Aorta (tissue), 5 donors: ENCODE measurements around the gene AHR. TPM values are rescaled to one million over a fixed set of nuclear protein-coding genes. Genes with fewer than 3 reads are reported as not detected.
"Not testable (repeated sequence)": the region's sequence is repeated elsewhere in the genome, so short reads cannot be mapped to it uniquely, and the experiment has no call there.

ENCODE experiments used
- ATAC-seq: fragments of 200-7000 bp; cut with Tn5 transposase; one replicate; pipeline ENCODE4 v1.9.1; 2022; ENCODE audit warnings: moderate library complexity; ENCODE audit not compliant: low FRiP score
- DNase-seq, 2 donors: peaks; one replicate each; pipeline ENCODE4 v3.0.0-alpha.2; 2020
- H3K27ac ChIP-seq, 2 donors: one replicate each; pipeline ENCODE4 v1.5.1; 2013; ENCODE audit warnings: low read length in 2 of 2, mild to moderate bottlenecking in 2 of 2, moderate library complexity in 2 of 2, control low read depth in 1 of 2, inconsistent platforms in 1 of 2, low read depth in 1 of 2
- H3K27me3 ChIP-seq, 2 donors: one replicate each; pipeline ENCODE4 v1.6.1; 2013; ENCODE audit warnings: control low read depth in 1 of 2, low read length in 1 of 2, mild to moderate bottlenecking in 1 of 2, moderate library complexity in 1 of 2; ENCODE audit not compliant: insufficient read depth in 2 of 2, control insufficient read depth in 1 of 2
- H3K36me3 ChIP-seq, 2 donors: one replicate each; pipeline ENCODE4 v1.6.1; 2013; ENCODE audit warnings: control low read depth in 1 of 2, low read length in 1 of 2, mild to moderate bottlenecking in 1 of 2; ENCODE audit not compliant: insufficient read depth in 2 of 2, control insufficient read depth in 1 of 2
- H3K4me1 ChIP-seq, 2 donors: one replicate each; pipeline ENCODE4 v1.6.1; 2013; ENCODE audit warnings: low read length in 2 of 2, control low read depth in 1 of 2, mild to moderate bottlenecking in 1 of 2, moderate library complexity in 1 of 2; ENCODE audit not compliant: insufficient read depth in 2 of 2, control insufficient read depth in 1 of 2
- H3K4me3 ChIP-seq, 2 donors: one replicate each; pipeline ENCODE4 v1.5.1; 2013; ENCODE audit warnings: low read length in 2 of 2, control low read depth in 1 of 2, mild to moderate bottlenecking in 1 of 2
- H3K9me3 ChIP-seq: one replicate; pipeline ENCODE4 v1.6.1; 2013; ENCODE audit warnings: mild to moderate bottlenecking, low read length; ENCODE audit not compliant: control insufficient read depth
- WGBS, 2 donors: extraction: QIAGEN DNeasy Blood & Tissue Kit; methylation state at CpG; one replicate each; pipeline ENCODE4 v1.1.7; 2013; 5-methylcytosine and 5-hydroxymethylcytosine counted together
- intact Hi-C, 2 donors: fragments of 100-400 bp; cut with DNase I; formaldehyde crosslinking; loops; one replicate each; pipeline versions ENCODE4 v1.14.2 to v1.15.0; 2022
- polyA plus RNA-seq, 2 donors: library from polyadenylated mRNA; stranded (reverse); fragments of 200-250 nt; gene quantifications; one replicate each; pipeline ENCODE4 v1.2.3, GENCODE V29; 2013
- total RNA-seq, 2 donors: library from RNA; stranded (reverse); fragmentation: NEBNext Ultra II Directional; extraction: Animal tissue kit (Norgen Biotek cat#: 25700); gene quantifications; one replicate each; pipeline ENCODE4 v1.2.1, GENCODE V29; 2021
- donor health status: healthy with polysubstance abuse.
- donor health status: Bipolar disorder and iron deficiency.
- donor health status: DM: no; HTN: no; CAD: no.
- donor health status: DM: no; HTN: no; CAD: no.
- donor health status: DM: yes; HTN: yes; CAD: no.

AHR gene
- total and polyA plus RNA-seq, 4 donors = 16.9 to 117 (median 51.0) TPM

DNA sequence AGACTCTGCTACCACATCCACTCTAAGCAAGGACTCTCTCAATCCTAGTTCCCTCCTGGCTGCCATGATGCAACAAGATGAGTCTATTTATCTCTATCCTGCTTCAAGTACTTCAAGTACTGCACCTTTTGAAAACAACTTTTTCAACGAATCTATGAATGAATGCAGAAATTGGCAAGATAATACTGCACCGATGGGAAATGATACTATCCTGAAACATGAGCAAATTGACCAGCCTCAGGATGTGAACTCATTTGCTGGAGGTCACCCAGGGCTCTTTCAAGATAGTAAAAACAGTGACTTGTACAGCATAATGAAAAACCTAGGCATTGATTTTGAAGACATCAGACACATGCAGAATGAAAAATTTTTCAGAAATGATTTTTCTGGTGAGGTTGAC, 40.7 kb downstream of the AHR start:
- H3K36me3 ChIP-seq = peaks cover 2 to 6% of the 10 kb centered on the region in 2 donors
- DNase-seq (no peak), ATAC-seq (no peak)
- H3K9me3 ChIP-seq = peaks cover 2% of the 10 kb centered on the region
- peaks cover 0 to 5% of the 10 kb centered on the region in 2 donors for H3K4me1 ChIP-seq
- 49 to 52% methylated on average over 2 of the region's 2 CpGs for WGBS, 2 donors
- no peak overlapping the region for H3K27ac ChIP-seq
- H3K27me3 ChIP-seq = no peaks in the 10 kb centered on the region
- no peak overlapping the region for H3K4me3 ChIP-seq
- intact Hi-C loops = no loop called here

DNA sequence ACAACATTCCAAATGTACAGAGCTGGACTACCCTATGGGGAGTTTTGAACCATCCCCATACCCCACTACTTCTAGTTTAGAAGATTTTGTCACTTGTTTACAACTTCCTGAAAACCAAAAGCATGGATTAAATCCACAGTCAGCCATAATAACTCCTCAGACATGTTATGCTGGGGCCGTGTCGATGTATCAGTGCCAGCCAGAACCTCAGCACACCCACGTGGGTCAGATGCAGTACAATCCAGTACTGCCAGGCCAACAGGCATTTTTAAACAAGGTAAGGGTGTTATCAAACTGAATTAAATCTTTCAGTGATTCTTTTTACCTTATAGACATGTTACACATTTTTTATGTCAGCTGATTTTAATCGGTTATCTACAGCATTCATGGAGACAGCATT, 41.5 kb downstream of the AHR start:
- Histone ChIP-seq H3K27me3 (no peaks in the 10 kb centered on the region), H3K9me3 (peaks cover 2% of the 10 kb centered on the region), H3K4me1 (peaks cover 0 to 5% of the 10 kb centered on the region in 2 donors), H3K4me3 (no peak overlapping the region), H3K27ac (no peak overlapping the region), H3K36me3 (peaks cover 2 to 6% of the 10 kb centered on the region in 2 donors)
- WGBS, 2 donors = 61 to 63% methylated on average over 4 of the region's 4 CpGs
- DNase-seq = no peak
- intact Hi-C loops = no loop called here
- ATAC-seq = peak; percentile 33

DNA sequence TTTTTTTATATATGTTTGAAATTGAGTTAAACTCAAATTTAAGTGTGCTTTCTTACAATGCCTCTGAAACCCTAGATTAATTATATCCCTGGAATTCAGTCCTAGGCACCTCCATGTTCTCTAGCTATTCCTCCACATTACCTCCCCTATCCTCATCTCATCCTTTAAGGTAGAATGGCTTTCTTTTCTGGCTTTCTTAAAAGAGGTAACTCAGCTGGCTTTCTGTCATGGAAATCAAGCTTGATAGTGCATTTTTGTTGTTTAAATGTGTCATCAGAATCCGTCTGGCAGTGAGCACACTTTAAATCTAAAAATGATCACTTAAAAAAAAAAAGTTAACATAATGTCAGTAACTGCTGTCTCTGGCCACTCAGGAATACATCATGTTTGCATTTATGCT, 42.2 kb downstream of the AHR start:
- H3K4me3 ChIP-seq = no peak overlapping the region
- DNase-seq = no peak
- ATAC-seq = no peak
- peaks cover 2 to 6% of the 10 kb centered on the region in 2 donors for H3K36me3 ChIP-seq
- H3K4me1 ChIP-seq = peaks cover 0 to 5% of the 10 kb centered on the region in 2 donors
- intact Hi-C loops = no loop called here
- H3K9me3 ChIP-seq = peaks cover 2% of the 10 kb centered on the region
- no peak overlapping the region for H3K27ac ChIP-seq
- WGBS, 2 donors = 29 to 30% methylated on average over 1 of the region's 1 CpG
- H3K27me3 ChIP-seq = no peaks in the 10 kb centered on the region

DNA sequence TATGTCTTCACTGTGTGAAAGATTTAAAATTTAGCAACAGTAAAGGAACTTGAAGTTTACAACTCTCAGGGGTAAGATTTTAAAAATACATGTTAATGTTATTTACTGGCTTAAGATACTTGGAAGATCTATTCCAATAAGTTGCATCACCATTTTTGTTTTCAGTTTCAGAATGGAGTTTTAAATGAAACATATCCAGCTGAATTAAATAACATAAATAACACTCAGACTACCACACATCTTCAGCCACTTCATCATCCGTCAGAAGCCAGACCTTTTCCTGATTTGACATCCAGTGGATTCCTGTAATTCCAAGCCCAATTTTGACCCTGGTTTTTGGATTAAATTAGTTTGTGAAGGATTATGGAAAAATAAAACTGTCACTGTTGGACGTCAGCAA, 44.3 kb downstream of the AHR start:
- no peaks in the 10 kb centered on the region for H3K27me3 ChIP-seq
- intact Hi-C loops = no loop called here
- peaks cover 2% of the 10 kb centered on the region for H3K9me3 ChIP-seq
- WGBS, 2 donors = 15 to 19% methylated on average over 2 of the region's 2 CpGs
- H3K4me1 ChIP-seq = peaks cover 0 to 8% of the 10 kb centered on the region in 2 donors
- ATAC-seq (no peak), DNase-seq (no peak)
- H3K27ac ChIP-seq = no peak overlapping the region
- H3K4me3 ChIP-seq = no peak overlapping the region
- peaks cover 2 to 6% of the 10 kb centered on the region in 2 donors for H3K36me3 ChIP-seq

DNA sequence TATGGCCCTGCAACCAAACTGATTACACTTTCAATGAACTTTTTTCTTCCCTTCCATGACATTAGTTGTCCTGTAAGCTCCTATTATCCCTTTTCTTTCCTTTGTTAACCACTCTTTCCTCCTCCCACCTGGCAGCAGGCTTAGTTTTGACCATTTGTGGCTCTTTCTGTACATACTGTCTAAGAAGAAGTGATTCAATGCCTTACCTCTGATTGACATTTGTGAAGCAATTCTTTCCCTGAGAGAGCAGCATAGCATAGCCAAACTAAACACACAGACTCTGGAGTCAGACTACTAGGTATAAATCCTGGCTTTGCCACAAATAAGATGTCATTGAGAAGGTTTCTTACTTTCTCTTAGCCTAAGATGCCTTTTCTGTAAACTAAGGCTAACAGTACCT, 48.9 kb downstream of the AHR start:
- no peak overlapping the region for H3K4me3 ChIP-seq
- no peak overlapping the region for H3K27ac ChIP-seq
- H3K9me3 ChIP-seq = no peaks in the 10 kb centered on the region
- H3K36me3 ChIP-seq = no peaks in the 10 kb centered on the region
- DNase-seq (no peak), ATAC-seq (no peak)
- no peaks in the 10 kb centered on the region for H3K27me3 ChIP-seq
- H3K4me1 ChIP-seq = peaks cover 0 to 5% of the 10 kb centered on the region in 2 donors
- intact Hi-C loops = no loop called here

DNA sequence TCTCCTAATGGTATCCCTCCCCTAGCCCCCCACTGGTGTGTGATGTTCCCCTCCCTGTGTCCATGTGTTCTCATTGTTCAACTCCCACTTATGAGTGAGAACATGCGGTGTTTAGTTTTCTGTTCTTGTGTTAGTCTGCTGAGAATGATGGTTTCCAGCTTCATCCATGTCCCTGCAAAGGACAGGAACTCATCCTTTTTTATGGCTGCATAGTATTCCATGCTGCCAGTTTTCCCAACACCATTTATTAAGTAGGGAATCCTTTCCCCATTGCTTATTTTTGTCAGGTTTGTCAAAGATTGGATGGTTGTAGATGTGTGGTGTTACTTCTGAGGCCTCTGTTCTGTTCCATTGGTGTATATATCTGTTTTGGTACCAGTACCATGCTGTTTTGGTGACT, 50.5 kb downstream of the AHR start:
- ATAC-seq, H3K36me3 ChIP-seq, H3K4me3 ChIP-seq, intact Hi-C loops, H3K27me3 ChIP-seq, H3K9me3 ChIP-seq, H3K27ac ChIP-seq, H3K4me1 ChIP-seq, DNase-seq: not testable (repeated sequence)
- WGBS, 2 donors = 95 to 100% methylated on average over 1 of the region's 1 CpG

DNA sequence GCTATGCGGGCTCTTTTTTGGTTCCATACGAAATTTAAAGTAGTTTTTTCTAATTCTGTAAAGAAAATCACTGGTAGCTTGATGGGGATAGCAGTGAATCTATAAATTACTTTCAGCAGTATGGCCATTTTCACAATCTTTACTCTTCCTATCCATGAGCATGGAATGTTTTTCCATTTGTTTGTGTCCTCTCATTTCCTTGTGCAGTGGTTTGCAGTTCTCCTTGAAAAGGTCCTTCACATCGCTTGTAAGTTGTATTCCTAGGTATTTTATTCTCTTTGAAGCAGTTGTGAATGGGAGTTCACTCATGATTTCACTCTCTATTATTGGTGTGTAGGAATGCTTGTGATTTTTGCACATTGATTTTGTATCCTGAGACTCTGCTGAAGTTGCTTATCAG, 51.9 kb downstream of the AHR start:
- H3K27me3 ChIP-seq, H3K4me3 ChIP-seq, H3K27ac ChIP-seq, H3K4me1 ChIP-seq, ATAC-seq, H3K36me3 ChIP-seq, intact Hi-C loops, H3K9me3 ChIP-seq, DNase-seq: not testable (repeated sequence)
- 96 to 99% methylated on average over 3 of the region's 3 CpGs for WGBS, 2 donors

DNA sequence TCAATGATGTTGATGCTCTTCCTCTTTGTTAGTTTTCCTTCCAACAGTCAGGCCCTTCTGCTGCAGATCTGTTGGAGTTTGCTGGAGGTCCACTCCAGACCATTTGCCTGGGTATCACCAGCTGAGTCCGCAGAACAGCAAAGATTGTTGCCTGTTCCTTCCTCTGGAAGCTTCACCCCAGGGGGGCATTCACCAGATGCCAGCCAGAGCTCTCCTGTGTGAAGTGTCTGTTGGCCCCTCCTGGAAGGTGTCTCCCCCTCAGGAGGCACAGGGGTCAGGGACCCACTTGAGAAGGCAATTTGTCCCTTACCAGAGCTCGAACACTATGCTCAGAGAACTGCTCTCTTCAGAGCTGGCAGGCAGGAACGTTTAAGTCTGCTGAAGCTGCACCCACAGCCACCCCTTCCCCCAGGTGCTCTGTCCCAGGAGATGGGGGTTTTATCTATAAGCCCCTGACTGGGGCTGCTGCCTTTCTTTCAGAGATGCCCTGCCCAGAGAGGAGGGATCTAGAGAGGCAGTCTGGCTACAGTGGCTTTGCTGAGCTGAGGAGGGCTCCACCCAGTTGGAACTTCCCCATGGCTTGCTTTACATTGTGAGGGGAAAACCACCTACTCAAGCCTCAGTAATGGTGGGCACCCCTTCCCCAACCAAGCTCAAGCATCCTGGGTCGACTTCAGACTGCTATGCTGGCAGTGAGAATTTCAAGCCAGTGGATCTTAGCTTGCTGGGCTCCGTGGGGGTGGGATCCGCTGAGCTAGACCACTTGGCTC, 55.4 kb downstream of the AHR start:
- H3K27ac ChIP-seq, H3K4me1 ChIP-seq, H3K27me3 ChIP-seq, ATAC-seq, H3K9me3 ChIP-seq, DNase-seq, intact Hi-C loops, H3K4me3 ChIP-seq, H3K36me3 ChIP-seq: not testable (repeated sequence)
- 88 to 92% methylated on average over 6 of the region's 6 CpGs for WGBS, 2 donors

DNA sequence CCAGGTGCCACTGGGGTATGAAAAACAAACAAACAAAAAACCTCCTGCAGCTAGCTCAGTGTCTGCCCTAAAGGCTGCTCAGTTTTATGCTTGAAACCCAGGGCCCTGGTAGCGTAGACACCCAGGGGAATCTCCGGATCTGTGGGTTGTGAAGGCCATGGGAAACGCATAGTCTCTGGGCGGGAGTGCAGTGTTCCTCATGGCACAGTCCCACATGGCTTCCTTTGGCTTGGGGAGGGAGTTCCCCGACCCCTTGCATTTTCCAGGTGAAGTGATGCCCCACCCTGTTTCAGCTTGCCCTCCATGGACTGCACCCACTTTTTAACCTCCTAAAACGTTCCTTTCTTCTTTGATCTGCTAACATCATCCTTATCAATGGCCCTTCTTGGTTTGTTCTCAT, 56.0 kb downstream of the AHR start:
- ATAC-seq (no peak), DNase-seq (no peak)
- Histone ChIP-seq H3K27me3 (no peaks in the 10 kb centered on the region), H3K36me3 (no peaks in the 10 kb centered on the region), H3K4me3 (no peak overlapping the region), H3K27ac (no peak overlapping the region), H3K4me1 (no peaks in the 10 kb centered on the region), H3K9me3 (no peaks in the 10 kb centered on the region)
- intact Hi-C loops = no loop called here
- WGBS, 2 donors = 93 to 96% methylated on average over 6 of the region's 6 CpGs
